HG03520 (cell line): ENCODE results near the gene PSME2.
A peak's percentile ranks its signal among the peaks of the same experiment; 100 is the strongest.

Experiments
- ATAC-seq: cut with Tn5 transposase; IDR thresholded peaks from one replicate; pipeline ENCODE4 v1.9.1; 2021; ENCODE audit warnings: mild to moderate bottlenecking, moderate library complexity; ENCODE audit not compliant: unreplicated experiment

Gene PSME2

DNA sequence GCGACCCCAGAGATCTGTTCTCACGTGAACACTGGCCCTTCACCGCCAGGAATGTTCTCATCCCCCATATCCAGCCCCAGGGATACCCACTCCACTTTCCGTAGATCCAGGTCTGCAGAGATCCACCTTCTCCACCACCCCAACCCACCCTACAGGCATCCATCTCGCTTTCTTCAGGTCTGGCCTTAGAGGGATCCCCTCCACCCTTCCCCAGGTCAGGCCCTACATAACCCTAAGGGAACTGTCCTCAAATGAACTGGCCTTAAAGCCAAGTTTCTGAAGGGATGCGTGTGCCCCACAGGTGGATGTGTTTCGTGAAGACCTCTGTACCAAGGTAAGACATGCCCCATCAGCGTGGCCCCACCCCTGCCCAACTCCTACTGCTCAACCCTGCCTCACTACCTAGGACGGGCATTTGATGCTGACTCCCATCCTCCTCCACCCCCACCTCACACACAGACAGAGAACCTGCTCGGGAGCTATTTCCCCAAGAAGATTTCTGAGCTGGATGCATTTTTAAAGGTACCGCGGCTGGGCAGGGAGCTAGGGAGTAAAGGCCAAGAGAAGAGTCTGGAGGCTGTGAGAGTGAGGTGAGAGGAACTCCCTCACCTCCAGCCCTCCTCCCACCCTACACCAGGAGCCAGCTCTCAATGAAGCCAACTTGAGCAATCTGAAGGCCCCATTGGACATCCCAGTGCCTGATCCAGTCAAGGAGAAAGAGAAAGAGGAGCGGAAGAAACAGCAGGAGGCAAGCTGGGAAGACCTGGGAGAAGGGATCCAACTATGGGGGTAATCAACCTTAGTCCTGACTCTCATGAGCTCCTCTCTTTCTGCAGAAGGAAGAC lies 9.5 kb downstream of the PSME2 start:
- no peak for ATAC-seq

DNA sequence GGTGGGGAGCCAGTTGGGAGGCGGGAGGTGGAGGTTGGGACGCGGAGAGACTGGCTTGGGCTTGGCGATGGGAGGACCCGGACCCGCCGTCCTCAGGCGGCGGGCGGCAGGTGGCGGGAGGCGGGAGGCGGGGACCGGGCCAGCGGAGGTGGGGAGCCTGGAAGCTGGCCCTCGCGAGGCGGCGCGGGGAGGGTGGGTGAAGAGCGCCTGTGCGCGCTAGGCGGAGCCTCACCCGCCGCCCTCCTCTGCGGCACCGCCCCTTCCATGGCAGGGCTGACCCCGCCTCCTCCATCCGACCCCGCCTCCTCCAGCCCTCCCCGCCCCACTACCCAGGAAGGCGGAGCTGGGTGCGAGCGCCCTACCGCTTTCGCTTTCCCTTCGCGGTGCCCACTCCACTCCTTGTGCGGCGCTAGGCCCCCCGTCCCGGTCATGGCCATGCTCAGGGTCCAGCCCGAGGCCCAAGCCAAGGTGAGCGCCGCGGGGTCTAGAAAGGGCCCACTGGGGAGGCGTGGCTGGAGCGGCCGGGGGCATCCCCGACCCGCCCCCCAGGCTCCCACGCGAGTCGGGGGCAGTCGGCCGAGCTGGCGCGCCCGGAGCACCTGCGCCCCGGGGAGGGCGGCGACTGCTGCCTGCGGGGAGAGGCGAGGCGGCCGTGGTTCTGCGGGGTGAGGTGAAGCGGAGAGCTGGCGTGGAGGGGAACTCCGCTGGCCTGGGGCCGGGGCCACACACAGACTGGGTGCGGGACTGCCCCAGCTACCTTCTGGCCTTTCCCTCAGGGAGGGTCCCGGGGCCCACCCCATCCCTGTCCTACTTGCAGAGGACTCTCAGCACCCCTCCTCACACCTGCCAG lies 10.4 kb downstream of the PSME2 start, which contains the start of gene PSME1:
Gene PSME1, plus strand, starts transcription at position 361 of the 850 bp plus-strand sequence. Its CDS starts 69 bp downstream, at position 430.
- peak; percentile 84 for ATAC-seq

DNA sequence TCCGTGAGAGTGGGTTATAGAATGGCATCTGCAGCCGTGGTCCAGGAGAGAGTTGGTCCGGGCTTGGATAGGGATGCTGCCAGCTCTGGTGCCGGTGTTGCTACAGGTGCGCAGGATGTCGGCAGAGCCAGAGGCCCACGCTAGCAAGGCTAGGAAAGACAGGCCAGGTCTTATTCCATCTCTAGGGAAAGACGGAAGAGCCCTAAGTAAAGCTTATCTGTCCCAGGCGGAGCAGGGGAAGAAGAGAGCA lies 10.9 kb downstream of the PSME2 start:
- no peak for ATAC-seq

DNA sequence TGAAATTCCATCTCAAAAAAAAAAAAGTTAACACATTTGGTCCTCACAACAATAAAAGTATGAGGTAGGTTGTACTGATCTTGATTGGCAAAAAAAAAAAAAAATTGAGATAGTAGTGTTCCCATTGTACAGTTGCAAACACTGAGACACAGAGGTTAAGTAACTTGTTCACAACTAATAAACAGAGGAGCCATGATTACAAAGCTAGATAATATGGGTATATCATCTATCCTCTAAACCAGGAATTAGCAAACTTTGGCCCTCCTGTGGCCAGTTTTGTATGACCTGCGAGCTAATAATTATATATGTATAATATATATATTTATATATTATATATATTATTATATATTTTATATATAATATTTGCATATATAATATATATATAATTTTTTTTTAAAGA lies 12.7 kb downstream of the PSME2 start:
- ATAC-seq: no peak

DNA sequence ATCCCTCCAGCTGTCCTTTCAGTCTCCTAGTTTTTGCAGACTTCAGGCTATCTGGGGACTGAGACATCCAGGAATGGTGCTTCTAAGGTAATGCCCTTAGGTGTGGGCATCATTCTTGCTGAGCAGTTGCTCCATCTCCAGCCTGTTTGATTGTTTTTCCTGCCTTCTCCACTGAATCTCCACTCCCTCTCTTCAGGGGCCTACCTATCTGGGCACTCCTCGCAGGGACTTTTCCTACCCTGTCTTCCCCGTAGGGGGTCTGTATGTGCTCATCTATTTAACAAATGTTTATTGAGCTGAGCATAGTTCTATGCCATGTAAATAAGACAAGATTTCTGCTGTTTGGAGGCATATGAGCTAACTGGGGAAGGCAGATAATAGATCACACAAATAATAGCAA lies 13.4 kb downstream of the PSME2 start:
- no peak for ATAC-seq

DNA sequence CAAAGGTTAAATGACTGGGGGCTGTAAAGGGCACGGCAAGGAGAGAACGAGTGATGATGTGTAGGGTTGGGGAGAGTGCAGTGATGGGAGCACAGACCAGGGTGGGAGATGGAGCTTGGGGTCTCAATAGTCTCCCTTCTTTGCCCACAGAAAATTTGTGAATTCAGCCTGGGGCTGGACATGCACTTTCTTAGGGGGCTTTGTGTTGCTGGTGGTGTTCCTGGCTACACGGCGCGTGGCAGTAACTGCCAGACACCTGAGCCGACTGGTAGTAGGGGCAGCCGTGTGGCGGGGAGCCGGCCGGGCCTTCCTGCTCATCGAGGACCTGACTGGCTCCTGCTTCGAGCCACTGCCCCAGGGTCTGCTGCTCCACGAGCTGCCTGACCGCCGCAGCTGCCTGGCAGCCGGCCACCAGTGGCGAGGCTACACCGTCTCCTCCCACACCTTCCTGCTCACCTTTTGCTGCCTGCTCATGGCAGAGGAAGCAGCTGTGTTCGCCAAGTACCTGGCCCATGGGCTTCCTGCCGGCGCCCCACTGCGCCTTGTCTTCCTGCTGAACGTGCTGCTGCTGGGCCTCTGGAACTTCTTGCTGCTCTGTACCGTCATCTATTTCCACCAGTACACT lies 14.2 kb downstream of the PSME2 start:
- no peak for ATAC-seq

DNA sequence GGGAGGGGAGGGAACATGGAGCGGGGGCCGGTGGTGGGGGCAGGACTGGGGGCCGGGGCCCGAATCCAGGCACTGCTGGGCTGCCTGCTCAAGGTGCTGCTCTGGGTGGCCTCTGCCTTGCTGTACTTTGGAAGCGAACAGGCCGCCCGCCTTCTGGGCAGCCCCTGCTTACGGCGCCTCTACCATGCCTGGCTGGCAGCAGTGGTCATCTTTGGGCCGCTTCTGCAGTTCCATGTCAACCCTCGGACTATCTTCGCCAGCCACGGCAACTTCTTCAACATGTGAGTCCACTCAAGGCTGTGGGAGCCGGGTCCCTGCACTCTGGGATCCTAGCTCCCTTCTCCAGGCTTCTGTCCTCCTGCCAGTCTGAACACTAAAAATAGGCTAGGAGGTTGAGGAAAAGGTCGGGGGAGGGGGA lies 14.9 kb downstream of the PSME2 start:
- no peak for ATAC-seq

DNA sequence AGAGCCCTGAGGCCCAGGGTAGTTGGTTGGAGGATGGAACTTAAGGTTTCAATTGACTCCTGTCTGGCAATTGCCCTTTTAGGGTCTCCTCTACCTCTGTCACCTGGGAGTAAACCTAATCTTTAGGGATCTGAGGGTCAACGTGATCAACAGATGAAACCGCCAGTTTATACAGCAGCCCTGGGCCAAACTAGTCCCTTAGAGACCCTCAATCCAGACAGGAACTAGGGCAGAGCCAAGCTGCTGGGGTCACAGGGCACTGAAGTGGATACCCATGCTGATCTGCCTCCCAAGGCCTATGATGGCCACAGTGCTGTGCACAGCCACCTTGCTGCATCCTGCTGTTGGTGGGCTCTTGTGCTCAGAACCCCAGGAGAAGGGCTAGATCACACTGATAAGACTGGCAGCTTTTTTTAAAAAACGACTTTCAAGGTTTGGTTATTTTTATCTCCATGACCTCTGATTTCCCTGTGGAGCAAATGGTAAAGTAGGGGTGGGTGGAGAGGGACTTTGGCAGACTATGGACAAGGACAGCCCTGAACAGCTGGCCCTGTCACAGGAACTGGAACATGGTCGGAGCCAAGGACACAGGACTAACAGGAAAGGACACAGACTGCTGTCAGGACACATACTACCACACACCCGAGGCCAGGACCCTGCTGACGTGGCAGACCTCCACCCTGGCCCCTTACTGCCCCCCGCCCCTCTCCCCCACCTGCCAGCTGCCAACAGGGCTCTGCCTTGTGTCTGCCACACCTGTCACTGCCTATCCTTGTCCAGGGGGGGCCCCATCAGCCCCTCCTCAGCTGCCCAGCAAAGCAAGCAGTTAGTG lies 15.5 kb downstream of the PSME2 start:
- no peak for ATAC-seq

DNA sequence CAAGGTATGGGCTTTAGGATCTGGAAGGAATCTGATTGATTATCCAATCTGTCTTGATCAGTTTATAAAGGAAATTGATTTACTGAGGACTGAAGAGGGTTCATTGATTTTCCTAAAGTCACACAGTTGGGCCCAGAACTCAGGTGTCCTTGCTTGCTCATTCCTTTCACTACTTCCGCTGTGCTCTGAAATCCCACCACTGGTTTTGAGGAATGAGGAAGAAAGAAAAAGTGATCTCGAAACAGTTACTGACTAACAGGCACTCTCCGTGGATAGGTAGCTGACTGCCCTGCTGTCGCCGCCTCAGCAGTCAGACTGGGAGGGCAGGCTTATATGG lies 16.1 kb downstream of the PSME2 start, which contains the start of gene FITM1:
Gene FITM1, plus strand, starts transcription at position 280 of the 337 bp plus-strand sequence. CDS start 905 bp downstream, outside the sequence.
- no peak for ATAC-seq

DNA sequence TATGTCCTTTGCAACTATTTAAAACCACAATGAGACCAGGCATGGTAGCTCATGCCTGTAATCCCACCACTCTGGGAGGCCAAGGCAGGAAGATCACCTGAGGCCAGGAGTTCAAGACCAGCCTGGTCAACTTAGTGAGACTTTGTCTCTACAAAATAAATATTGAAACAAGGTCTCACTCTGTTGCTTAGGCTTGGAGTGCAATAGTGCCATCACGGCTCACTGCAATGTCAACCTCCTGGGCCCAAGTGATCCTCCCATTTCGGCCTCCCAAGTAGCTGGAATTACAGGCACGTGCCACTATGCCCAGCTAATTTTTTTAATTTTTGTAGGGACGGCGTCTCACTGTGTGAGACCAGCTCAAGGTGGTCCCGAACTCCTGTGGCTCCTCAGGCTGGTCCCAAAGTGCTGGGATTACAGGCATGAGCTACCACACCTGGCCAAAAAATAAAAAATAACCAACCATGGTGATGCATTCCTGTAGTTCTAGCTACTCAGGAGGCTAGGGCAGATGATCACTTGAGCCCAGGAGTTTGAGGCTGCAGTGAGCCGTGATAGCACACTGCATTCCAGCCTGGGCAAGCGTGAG lies 16.9 kb downstream of the PSME2 start:
- ATAC-seq: no peak

DNA sequence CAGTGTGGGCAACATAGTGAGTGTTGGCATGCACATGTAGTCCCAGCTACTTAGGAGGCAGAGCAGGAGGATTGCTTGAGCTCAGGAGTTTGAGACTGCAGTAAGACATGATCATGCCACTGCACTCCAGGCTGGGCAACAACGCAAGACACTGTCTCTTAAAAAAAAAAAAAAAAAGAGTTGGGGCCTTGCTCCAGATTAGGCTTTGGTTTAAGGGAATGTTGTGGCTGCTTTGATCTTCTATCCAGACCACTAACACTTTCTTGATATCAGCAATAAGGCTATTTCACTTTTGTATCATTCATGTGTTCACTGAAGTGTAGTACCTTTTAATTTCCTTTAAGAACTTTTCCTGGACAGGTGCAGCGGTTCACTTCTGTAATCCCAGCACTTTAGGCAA lies 18.7 kb downstream of the PSME2 start:
- ATAC-seq: no peak

DNA sequence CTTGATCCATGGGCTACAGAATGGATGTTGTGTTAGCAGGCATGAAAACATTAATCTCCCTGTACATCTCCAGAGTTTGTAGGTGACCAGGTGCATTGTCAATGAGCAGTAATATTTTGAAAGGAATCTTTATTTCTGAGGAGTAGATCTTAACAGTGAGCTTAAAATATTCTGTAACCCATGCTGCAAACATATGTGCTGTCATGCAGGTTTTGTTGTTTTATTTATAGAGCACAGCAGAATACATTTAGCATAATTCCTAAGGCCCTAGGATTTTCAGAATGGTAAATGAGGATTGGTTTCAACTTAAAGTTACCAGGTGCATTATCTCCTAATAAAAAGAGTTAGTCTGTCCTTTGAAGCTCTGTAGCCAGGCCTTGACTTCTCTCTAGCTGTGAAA lies 19.5 kb downstream of the PSME2 start:
- no peak for ATAC-seq

DNA sequence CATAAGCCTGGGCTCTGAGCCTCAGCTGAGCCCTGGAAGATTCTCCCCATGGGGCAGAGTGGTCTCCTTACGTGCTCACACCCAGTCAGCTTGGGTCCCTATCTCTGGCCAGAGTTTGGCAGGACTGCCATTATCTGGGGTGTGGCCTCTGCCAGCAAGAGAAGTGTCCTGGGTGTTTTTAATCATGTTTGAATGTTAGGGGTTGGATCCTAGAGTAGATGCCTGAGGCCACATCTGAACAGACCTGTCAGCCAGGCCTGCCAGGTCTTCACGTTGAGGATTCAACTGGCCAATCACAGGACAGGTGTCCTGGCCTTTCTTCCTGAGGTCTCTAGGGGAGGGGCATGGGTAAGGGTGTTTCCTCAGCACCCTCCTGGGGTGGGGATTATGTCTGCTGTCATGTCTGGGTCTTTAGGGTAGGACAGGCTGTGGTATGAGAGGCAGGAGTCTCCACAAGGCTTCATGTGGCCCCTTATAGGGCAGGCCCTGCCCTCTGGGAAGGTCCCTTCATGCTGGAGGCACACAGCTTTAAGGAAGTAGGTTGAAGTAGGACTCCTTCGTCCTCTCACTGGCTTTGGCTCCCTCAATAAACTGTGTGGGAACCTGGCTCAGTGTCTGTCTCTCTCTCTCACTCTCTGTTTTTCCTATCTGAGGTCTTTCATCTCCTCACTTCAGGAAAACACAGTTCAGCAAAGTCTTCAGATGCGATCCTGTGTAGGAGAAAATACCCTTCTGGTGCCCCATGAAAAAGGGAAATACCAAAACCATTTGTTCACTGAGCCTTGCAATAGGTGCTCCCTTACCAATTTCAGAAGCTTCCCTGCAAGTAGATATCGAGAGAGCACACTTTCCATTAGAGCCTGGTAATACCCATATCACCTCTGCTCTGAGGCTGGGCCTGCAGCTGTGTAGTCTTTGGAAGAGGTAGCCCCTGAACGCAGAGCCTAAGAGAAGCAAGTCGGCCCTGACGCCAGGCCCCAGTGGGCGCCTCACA lies 22.7 kb downstream of the PSME2 start:
- no peak for ATAC-seq

DNA sequence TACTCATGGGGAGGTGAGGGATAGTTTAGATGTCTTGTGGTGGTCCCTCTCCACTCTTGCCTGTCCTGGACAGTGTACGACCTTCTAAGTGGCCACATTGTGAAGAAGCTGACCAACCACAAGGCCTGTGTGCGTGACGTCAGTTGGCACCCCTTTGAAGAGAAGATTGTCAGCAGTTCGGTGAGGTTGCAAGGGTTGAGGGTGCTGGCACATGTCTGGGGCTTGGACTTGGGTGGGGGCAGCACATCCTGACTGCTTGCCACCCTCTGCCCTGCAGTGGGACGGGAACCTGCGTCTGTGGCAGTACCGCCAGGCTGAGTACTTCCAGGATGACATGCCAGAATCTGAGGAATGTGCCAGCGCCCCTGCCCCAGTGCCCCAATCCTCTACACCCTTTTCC lies 23.5 kb downstream of the PSME2 start:
- ATAC-seq: no peak

DNA sequence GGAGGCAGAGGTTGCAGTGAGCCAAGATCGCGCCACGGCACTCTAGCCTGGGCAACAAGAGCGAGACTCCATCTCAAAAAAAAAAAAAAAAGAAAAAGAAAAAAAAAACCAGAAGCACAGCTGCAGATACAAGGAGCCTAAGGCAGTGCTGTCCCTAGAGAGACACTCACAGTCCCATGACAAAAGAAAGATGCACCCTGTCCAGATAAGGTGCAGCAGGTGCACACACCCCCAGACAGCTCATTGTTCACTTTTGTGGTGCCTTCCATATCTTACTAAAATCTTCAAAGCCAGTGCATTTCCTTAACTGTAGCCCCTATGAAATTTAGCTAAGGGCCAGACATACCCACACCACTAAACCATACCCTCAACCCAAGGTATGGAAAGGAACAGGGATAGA lies 24.0 kb downstream of the PSME2 start:
- ATAC-seq: no peak

DNA sequence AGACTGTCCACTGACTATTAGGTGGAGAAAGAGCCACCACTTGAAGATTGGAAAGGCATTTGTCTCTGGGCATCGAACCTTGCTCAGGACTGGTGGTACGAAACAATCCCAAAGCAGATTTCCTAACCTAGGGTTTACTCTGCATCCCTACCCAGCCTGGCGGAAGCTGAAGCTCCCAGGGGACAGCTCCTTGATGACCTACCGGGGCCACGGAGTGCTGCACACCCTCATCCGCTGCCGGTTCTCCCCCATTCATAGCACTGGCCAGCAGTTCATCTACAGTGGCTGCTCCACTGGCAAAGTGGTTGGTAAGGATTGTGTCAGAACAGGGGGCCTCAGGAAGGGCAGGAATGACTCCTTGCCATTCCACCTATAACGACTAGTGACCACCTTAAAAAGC lies 25.2 kb downstream of the PSME2 start:
- ATAC-seq: no peak

DNA sequence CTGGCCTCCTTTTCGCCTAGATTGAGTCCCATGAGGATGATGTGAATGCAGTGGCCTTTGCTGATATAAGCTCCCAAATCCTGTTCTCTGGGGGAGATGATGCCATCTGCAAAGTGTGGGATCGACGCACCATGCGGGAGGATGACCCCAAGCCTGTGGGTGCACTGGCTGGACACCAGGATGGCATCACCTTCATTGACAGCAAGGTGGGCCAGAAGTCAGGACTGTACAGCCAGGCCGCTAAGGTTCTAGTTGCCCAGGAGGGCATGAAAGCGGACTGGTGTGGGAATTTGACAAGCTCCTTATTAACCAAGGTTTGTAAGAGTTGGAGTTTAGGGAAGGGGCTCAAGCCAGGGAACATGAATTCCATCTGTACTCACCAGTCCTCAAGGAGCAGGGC lies 26.7 kb downstream of the PSME2 start:
- ATAC-seq: no peak

DNA sequence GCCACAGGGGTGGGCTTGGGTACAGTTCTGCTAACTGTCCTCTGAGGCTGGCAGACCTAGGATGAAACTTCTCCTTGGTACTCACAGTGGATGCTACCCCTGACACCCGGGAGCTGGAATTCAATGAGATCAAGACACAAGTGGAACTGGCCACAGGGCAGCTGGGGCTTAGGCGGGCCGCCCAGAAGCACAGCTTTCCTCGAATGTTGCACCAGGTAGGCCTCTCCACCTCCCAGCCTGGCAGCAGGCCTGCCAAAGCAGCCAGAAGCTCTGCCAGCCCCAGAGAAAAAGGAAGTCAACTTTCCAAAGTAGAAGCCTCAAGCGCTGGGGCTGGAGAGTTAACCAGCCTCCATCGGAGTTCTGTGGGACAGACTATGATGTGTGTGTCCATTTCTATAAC lies 29.2 kb downstream of the PSME2 start:
- no peak for ATAC-seq

DNA sequence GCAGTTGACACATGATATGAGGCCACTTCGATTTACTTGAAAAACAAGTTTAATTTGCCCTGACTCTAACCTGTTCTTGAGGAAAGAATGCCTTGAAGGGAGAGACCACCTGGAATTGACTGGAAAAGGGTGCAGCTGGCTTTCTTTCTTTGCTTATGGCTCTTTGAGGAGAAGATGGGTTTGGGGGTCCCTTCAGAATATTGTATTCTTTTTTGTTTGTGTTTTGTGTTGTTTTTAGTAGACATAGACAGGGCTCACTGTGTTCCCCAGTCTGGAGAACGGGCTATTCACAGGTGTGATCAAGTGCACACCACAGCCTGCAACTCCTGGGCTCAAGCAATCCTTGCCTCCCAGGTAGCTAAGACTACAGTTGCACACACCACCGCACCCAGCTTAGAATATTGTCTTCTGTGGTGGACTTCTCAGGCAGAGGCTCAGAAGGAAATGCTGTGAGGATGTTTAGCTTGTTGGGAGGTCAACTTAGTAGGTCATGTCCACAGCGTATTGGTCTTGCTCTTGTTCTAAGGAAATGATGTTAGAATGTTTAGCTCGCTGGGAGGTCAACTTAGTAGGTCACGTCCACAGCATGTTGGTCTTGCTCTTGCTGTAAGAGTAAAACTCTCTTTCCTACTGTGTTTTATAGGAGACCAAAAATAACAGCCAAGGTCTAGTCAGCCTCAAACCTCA lies 30.1 kb downstream of the PSME2 start:
- ATAC-seq: no peak
